Transverse colon (tissue), 4 donors: ENCODE results near the gene USP50. TPM values are rescaled to one million over a fixed set of nuclear protein-coding genes. Genes with fewer than 3 reads are reported as not detected.

Experiments
- DNase-seq: peaks from one replicate; pipeline ENCODE4 v3.0.0-alpha.2; 2019
- H3K27ac ChIP-seq, 4 donors: fragments of 200-600 bp; sonication (generic); 2 replicates each; pipeline ENCODE4 v1.5.1; 2016 to 2018; ENCODE audit warnings: inconsistent platforms in 4 of 4
- H3K27me3 ChIP-seq: fragments of 200-600 bp; sonication (generic); 2 replicates; pipeline ENCODE4 v1.5.1; 2017; ENCODE audit warnings: inconsistent platforms
- H3K36me3 ChIP-seq, 4 donors: fragments of 200-600 bp; sonication (generic); 2 replicates each; pipeline ENCODE4 v1.5.1; 2017 to 2019; ENCODE audit warnings: inconsistent platforms in 4 of 4
- H3K4me1 ChIP-seq, 4 donors: fragments of 200-600 bp; sonication (generic); 2 replicates each; pipeline ENCODE4 v1.5.1; 2017 to 2020; ENCODE audit warnings: inconsistent platforms in 4 of 4
- H3K4me3 ChIP-seq, 4 donors: fragments of 200-600 bp; sonication (generic); 1 replicate in 1 of 4; 2 replicates in 3 of 4; pipeline versions ENCODE4 v1.5.1 to v1.6.1; 2017 to 2019; ENCODE audit warnings: inconsistent platforms in 4 of 4
- H3K9me3 ChIP-seq, 2 donors: fragments of 200-600 bp; sonication (generic); 2 replicates each; pipeline ENCODE4 v1.5.1; 2017 to 2019; ENCODE audit warnings: inconsistent platforms in 2 of 2
- CTCF ChIP-seq, 5 experiments: fragments of 200-600 bp in 3 of 5; fragments of 450-650 bp in 2 of 5; sonication (generic) in 3 of 5; IDR thresholded peaks; 1 replicate in 2 of 5; 2 replicates in 3 of 5; pipeline ENCODE4 v1.5.1; 2016 to 2017; ENCODE audit warnings: antibody characterized with exemption in 5 of 5, inconsistent platforms in 3 of 5, mild to moderate bottlenecking in 2 of 5, moderate library complexity in 1 of 5
- EP300 ChIP-seq: sonication (generic); formaldehyde crosslinking; IDR thresholded peaks from one replicate; pipeline ENCODE4 v1.6.1; 2017; ENCODE audit warnings: antibody characterized with exemption, low read depth
- POLR2A ChIP-seq: fragments of 450-650 bp; IDR thresholded peaks from one replicate; pipeline ENCODE4 v1.6.1; 2016; ENCODE audit warnings: antibody characterized with exemption, mild to moderate bottlenecking, moderate library complexity
- POLR2AphosphoS5 ChIP-seq, 3 donors: sonication (generic); formaldehyde crosslinking; IDR thresholded peaks; one replicate each; pipeline ENCODE4 v1.6.1; 2016; ENCODE audit warnings: antibody characterized with exemption in 3 of 3
- WGBS, 2 donors: methylation state at CpG; one replicate each; pipeline ENCODE4 v1.1.5; 2018; ENCODE audit warnings: low coverage in 1 of 2; 5-methylcytosine and 5-hydroxymethylcytosine counted together
- in situ Hi-C, 4 donors: fragments of 200-750 bp; cut with MboI; loops; one replicate each; pipeline versions ENCODE4 v1.15.0 to v1.15.1; 2017; ENCODE audit warnings: low sequenced_read_pairs in 3 of 4, low pct_ligation_motif_present in 1 of 4, low pct_unique_long_range_greater_than_20kb in 1 of 4
- intact Hi-C: fragments of 100-400 bp; cut with DNase I; formaldehyde crosslinking; loops from one replicate; pipeline ENCODE4 v1.15.1; 2023; ENCODE audit warnings: low total_unique reads
- total RNA-seq, 4 donors: library from RNA; depleted of rRNA; stranded (reverse); fragments of >200 nt; gene quantifications; one replicate each; pipeline ENCODE4 v1.1.0, GENCODE V29; 2016

The USP50 gene
- total RNA-seq, 4 donors from 2014 or later: not detected

- intact Hi-C loops: no loop called here
- Histone ChIP-seq H3K9me3 (no peaks in the 10 kb centered on the region), H3K4me3 (no peak overlapping the region), H3K36me3 (no peaks in the 10 kb centered on the region), H3K4me1 (no peaks in the 10 kb centered on the region), H3K27me3 (no peaks in the 10 kb centered on the region), H3K27ac (no peak overlapping the region)
- TF ChIP-seq POLR2AphosphoS5 (IDR thresholded peaks at IDR 0.05): no peak
- TF ChIP-seq EP300: no peak
- no peak for TF ChIP-seq CTCF (IDR thresholded peaks at IDR 0.05)
- TF ChIP-seq POLR2A: no peak
- in situ Hi-C loops: no loop called here
- WGBS, 2 donors: 79 to 88% methylated on average over 1 to 5 of the region's 5 CpGs
- no peak for DNase-seq
Observed at GRCh38 chr15:50544368-50544767, 2.1 kb downstream of the USP50 start.

GRCh38 chr15:50543556-50543955 is 2.9 kb downstream of the USP50 start:
- Histone ChIP-seq H3K27ac (no peak overlapping the region), H3K4me1 (no peaks in the 10 kb centered on the region), H3K9me3 (no peaks in the 10 kb centered on the region), H3K36me3 (no peaks in the 10 kb centered on the region), H3K4me3 (no peak overlapping the region), H3K27me3 (no peaks in the 10 kb centered on the region)
- no peak for DNase-seq
- WGBS, 2 donors: 80 to 90% methylated on average over 2 to 3 of the region's 3 CpGs
- in situ Hi-C loops (no loop called here), intact Hi-C loops (no loop called here)
- no peak for TF ChIP-seq EP300
- no peak for TF ChIP-seq POLR2A
- TF ChIP-seq POLR2AphosphoS5 (IDR thresholded peaks at IDR 0.05): no peak
- no peak for TF ChIP-seq CTCF (IDR thresholded peaks at IDR 0.05)

- TF ChIP-seq CTCF (IDR thresholded peaks at IDR 0.05) (no peak), POLR2AphosphoS5 (IDR thresholded peaks at IDR 0.05) (no peak), EP300 (no peak), POLR2A (no peak)
- 88 to 91% methylated on average over 2 of the region's 2 CpGs for WGBS, 2 donors
- Histone ChIP-seq H3K4me1 (no peaks in the 10 kb centered on the region), H3K27ac (no peak overlapping the region), H3K9me3 (no peaks in the 10 kb centered on the region), H3K4me3 (no peak overlapping the region), H3K36me3 (no peaks in the 10 kb centered on the region), H3K27me3 (no peaks in the 10 kb centered on the region)
- in situ Hi-C loops (no loop called here), intact Hi-C loops (no loop called here)
- no peak for DNase-seq
Observed at GRCh38 chr15:50542887-50543210, 3.6 kb downstream of the USP50 start.

GRCh38 chr15:50531766-50532165 is 14.7 kb downstream of the USP50 start:
- WGBS, 2 donors: 63 to 75% methylated on average over 4 of the region's 4 CpGs
- intact Hi-C loops: no loop called here
- H3K36me3 ChIP-seq: no peaks in the 10 kb centered on the region

More at GRCh38 chr15:50531766-50532165, 14.7 kb downstream of the USP50 start:
- DNase-seq: no peak
- H3K9me3 ChIP-seq: no peaks in the 10 kb centered on the region
- no peak overlapping the region for H3K4me3 ChIP-seq
- no peak overlapping the region for H3K27ac ChIP-seq
- H3K4me1 ChIP-seq: no peaks in the 10 kb centered on the region
- TF ChIP-seq CTCF (IDR thresholded peaks at IDR 0.05): no peak
- in situ Hi-C loops: no loop called here
- no peaks in the 10 kb centered on the region for H3K27me3 ChIP-seq
